ENCODE measurements around the gene ZSWIM6. TPM values are rescaled to one million over a fixed set of nuclear protein-coding genes. Genes with fewer than 3 reads are reported as not detected.

Gene ZSWIM6
- total and polyA plus RNA-seq, 4 donors: 5.9 to 21.6 (median 13.3) TPM

DNA sequence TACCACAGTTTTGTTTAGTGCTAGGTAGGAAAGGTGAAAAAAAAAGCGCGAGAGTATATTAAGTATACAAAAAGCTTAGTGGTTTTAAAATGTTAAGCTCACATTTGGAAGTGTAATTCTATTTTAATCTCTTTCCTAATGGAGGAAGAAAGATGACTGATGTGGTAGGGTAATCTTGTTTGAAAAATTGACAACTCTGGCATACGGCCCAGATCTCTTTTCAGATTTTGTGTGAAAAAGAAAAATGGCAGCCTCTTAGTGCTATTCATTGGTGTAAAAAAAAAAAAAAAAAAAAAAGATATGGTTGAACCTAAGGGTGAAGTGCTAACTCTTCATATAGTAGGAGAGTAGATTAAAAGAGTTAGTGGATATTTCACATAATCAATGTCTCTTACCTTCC lies 108.0 kb downstream of the ZSWIM6 start:
- H3K4me3 ChIP-seq: no peak overlapping the region
- WGBS, 2 donors: 88 to 94% methylated on average over 3 of the region's 3 CpGs
- H3K27ac ChIP-seq (ENCODE audit: low read depth in 1 of 2, low read length in 1 of 2): no peak overlapping the region
- H3K4me1 ChIP-seq (ENCODE audit: control insufficient read depth in 5 of 5, insufficient read depth in 5 of 5, low read length in 5 of 5): peaks cover 0 to 6% (median 0%) of the 10 kb centered on the region in 5 donors
- TF ChIP-seq, protein P1, sequence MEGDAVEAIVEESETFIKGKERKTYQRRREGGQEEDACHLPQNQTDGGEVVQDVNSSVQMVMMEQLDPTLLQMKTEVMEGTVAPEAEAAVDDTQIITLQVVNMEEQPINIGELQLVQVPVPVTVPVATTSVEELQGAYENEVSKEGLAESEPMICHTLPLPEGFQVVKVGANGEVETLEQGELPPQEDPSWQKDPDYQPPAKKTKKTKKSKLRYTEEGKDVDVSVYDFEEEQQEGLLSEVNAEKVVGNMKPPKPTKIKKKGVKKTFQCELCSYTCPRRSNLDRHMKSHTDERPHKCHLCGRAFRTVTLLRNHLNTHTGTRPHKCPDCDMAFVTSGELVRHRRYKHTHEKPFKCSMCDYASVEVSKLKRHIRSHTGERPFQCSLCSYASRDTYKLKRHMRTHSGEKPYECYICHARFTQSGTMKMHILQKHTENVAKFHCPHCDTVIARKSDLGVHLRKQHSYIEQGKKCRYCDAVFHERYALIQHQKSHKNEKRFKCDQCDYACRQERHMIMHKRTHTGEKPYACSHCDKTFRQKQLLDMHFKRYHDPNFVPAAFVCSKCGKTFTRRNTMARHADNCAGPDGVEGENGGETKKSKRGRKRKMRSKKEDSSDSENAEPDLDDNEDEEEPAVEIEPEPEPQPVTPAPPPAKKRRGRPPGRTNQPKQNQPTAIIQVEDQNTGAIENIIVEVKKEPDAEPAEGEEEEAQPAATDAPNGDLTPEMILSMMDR (IDR thresholded peaks at IDR 0.05; ENCODE audit: control extremely low read depth, extremely low read depth): no peak
- DNase-seq (no peak), ATAC-seq (ENCODE audit: insufficient read depth, low FRiP score) (no peak)
- H3K36me3 ChIP-seq (ENCODE audit: control insufficient read depth in 4 of 4, insufficient read depth in 4 of 4, low read length in 4 of 4): peaks cover 0 to 6% (median 0%) of the 10 kb centered on the region in 4 donors
- no peak overlapping the region for H3K9ac ChIP-seq (ENCODE audit: insufficient read depth in 1 of 2, low read length in 2 of 2)
- peaks cover 0 to 15% (median 3%) of the 10 kb centered on the region in 4 donors for H3K9me3 ChIP-seq (ENCODE audit: control insufficient read depth in 4 of 4, insufficient read depth in 3 of 4, low read length in 3 of 4)
- H3K27me3 ChIP-seq (ENCODE audit: control insufficient read depth in 3 of 3, insufficient read depth in 3 of 3, low read length in 2 of 3): no peaks in the 10 kb centered on the region

DNA sequence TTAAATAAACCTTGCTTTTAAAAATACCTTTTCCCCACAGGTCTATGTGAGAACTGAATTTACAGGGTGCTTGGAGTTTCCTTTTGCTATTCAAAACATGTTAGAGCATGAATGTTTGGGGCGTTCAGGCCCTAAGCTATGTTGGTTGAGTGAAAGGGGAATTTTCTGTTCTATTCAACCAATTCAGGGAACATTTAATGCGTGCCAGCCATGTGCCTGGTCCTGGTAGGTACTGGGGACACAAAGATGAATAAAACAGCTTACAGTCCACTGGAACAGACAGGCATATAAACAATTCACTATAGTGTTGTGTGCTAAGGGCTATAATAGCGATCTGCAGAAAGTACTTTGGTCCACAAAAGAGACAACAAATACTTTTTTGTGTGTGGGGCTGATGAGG lies 108.5 kb downstream of the ZSWIM6 start:
- Histone ChIP-seq H3K9ac (ENCODE audit: insufficient read depth in 1 of 2, low read length in 2 of 2) (no peak overlapping the region), H3K36me3 (ENCODE audit: control insufficient read depth in 4 of 4, insufficient read depth in 4 of 4, low read length in 4 of 4) (peaks cover 0 to 6% (median 0%) of the 10 kb centered on the region in 4 donors), H3K9me3 (ENCODE audit: control insufficient read depth in 4 of 4, insufficient read depth in 3 of 4, low read length in 3 of 4) (peaks cover 0 to 15% (median 3%) of the 10 kb centered on the region in 4 donors), H3K4me1 (ENCODE audit: control insufficient read depth in 5 of 5, insufficient read depth in 5 of 5, low read length in 5 of 5) (peaks cover 0 to under 1% (median 0%) of the 10 kb centered on the region in 5 donors), H3K4me3 (no peak overlapping the region), H3K27me3 (ENCODE audit: control insufficient read depth in 3 of 3, insufficient read depth in 3 of 3, low read length in 2 of 3) (no peaks in the 10 kb centered on the region), H3K27ac (ENCODE audit: low read depth in 1 of 2, low read length in 1 of 2) (no peak overlapping the region)
- ATAC-seq (ENCODE audit: insufficient read depth, low FRiP score) (no peak), DNase-seq (no peak)
- 75 to 79% methylated on average over 3 of the region's 3 CpGs for WGBS, 2 donors
- TF ChIP-seq, protein P1 (IDR thresholded peaks at IDR 0.05; ENCODE audit: control extremely low read depth, extremely low read depth): no peak

DNA sequence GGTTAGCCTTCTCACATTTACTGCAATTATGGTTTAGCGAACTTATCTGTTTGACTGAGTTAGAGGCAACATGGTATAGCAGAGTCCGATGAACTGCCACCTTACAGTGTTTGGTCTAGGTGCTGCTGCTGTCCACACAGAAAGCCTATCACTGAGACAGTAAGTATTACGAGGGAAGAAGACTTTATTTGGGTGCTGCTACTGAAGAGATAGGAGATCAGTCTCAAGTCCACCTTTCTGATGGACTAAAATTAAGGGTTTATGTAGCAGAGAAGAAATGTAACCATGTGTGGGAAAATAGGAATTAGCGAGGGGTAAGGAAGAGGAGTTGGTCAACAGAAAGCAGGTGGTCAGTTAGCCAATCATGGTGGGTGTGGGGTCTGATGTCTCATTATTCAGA lies 109.7 kb downstream of the ZSWIM6 start:
- peaks cover 0 to 15% (median 3%) of the 10 kb centered on the region in 4 donors for H3K9me3 ChIP-seq (ENCODE audit: control insufficient read depth in 4 of 4, insufficient read depth in 3 of 4, low read length in 3 of 4)
- no peak overlapping the region for H3K27ac ChIP-seq (ENCODE audit: low read depth in 1 of 2, low read length in 1 of 2)
- ATAC-seq (ENCODE audit: insufficient read depth, low FRiP score) (no peak), DNase-seq (no peak)
- H3K4me3 ChIP-seq: no peak overlapping the region
- no peak overlapping the region for H3K9ac ChIP-seq (ENCODE audit: insufficient read depth in 1 of 2, low read length in 2 of 2)
- no peaks in the 10 kb centered on the region for H3K4me1 ChIP-seq (ENCODE audit: control insufficient read depth in 5 of 5, insufficient read depth in 5 of 5, low read length in 5 of 5)
- TF ChIP-seq, protein P1 (IDR thresholded peaks at IDR 0.05; ENCODE audit: control extremely low read depth, extremely low read depth): no peak
- H3K36me3 ChIP-seq (ENCODE audit: control insufficient read depth in 4 of 4, insufficient read depth in 4 of 4, low read length in 4 of 4): peaks cover 0 to 6% (median 1%) of the 10 kb centered on the region in 4 donors
- 96 to 97% methylated on average over 4 of the region's 4 CpGs for WGBS, 2 donors
- no peaks in the 10 kb centered on the region for H3K27me3 ChIP-seq (ENCODE audit: control insufficient read depth in 3 of 3, insufficient read depth in 3 of 3, low read length in 2 of 3)

Measured in lung (tissue), 12 donors.